ENCODE measurements around the gene HLA-DOB. TPM values are rescaled to one million over a fixed set of nuclear protein-coding genes. Genes with fewer than 3 reads are reported as not detected.
"Not testable (repeated sequence)": the region's sequence is repeated elsewhere in the genome, so short reads cannot be mapped to it uniquely, and the experiment has no call there.

HLA-DOB gene
- total RNA-seq, 6 experiments from 2014 or later, result 0.16 to 0.20 TPM; not detected in 4

GRCh38 chr6:32790306-32790705 is 26.5 kb downstream of the HLA-DOB start:
- Histone ChIP-seq H3K4me3 (no peak overlapping the region), H3K27ac (no peak overlapping the region), H3K4me1 (no peaks in the 10 kb centered on the region), H3K36me3 (no peaks in the 10 kb centered on the region), H3K27me3 (no peaks in the 10 kb centered on the region), H3K9me3 (no peaks in the 10 kb centered on the region)
- no peak for ATAC-seq
- DNase-seq, result no peak
- TF ChIP-seq POLR2A (IDR thresholded peaks at IDR 0.05) (no peak), CTCF (IDR thresholded peaks at IDR 0.05) (no peak)
- WGBS (ENCODE audit: insufficient coverage, low coverage, low lambda C conversion rate, missing lambda C conversion rate), result 52% methylated on average over 2 of the region's 2 CpGs
- intact Hi-C loops (cut with DNase I), result loop anchor here in 1 of 2 donors (10.0 kb wide), 1 partner anchor 376 kb away; no protein-coding TSS in a partner anchor

- no peak for DNase-seq
- no peaks in the 10 kb centered on the region for H3K27me3 ChIP-seq
- H3K4me1 ChIP-seq, result no peaks in the 10 kb centered on the region
- H3K27ac ChIP-seq, result no peak overlapping the region
- WGBS (ENCODE audit: insufficient coverage, low coverage, low lambda C conversion rate, missing lambda C conversion rate), result 20% methylated on average over 5 of the region's 5 CpGs
- no peak overlapping the region for H3K4me3 ChIP-seq
- intact Hi-C loops (cut with DNase I), result no loop called here
- H3K36me3 ChIP-seq, result no peaks in the 10 kb centered on the region
- ATAC-seq, result peak; percentile 84 to 97 (median 95)
- H3K9me3 ChIP-seq, result no peaks in the 10 kb centered on the region
- TF ChIP-seq CTCF (IDR thresholded peaks at IDR 0.05), result peak; percentile 56 to 80 (median 66)
- no peak for TF ChIP-seq POLR2A (IDR thresholded peaks at IDR 0.05)
Observed at GRCh38 chr6:32785781-32786533, 30.8 kb downstream of the HLA-DOB start.

- intact Hi-C loops (cut with DNase I), result not testable (repeated sequence)
Observed at GRCh38 chr6:32782923-32783322, 33.9 kb downstream of the HLA-DOB start.

GRCh38 chr6:32779036-32779435 is 37.8 kb downstream of the HLA-DOB start:
- Histone ChIP-seq H3K4me3 (no peak overlapping the region), H3K27me3 (no peaks in the 10 kb centered on the region), H3K27ac (no peak overlapping the region), H3K36me3 (no peaks in the 10 kb centered on the region), H3K9me3 (no peaks in the 10 kb centered on the region), H3K4me1 (no peaks in the 10 kb centered on the region)
- DNase-seq (no peak), ATAC-seq (no peak)
- TF ChIP-seq POLR2A (IDR thresholded peaks at IDR 0.05) (no peak), CTCF (IDR thresholded peaks at IDR 0.05) (no peak)
- intact Hi-C loops (cut with DNase I), result no loop called here

More at GRCh38 chr6:32782923-32783322, 33.9 kb downstream of the HLA-DOB start:
- H3K9me3 ChIP-seq, DNase-seq, H3K27ac ChIP-seq, H3K27me3 ChIP-seq, ATAC-seq, H3K4me3 ChIP-seq, H3K4me1 ChIP-seq, H3K36me3 ChIP-seq: not testable (repeated sequence)

- ATAC-seq, result no peak
- no peak for DNase-seq
- TF ChIP-seq CTCF (IDR thresholded peaks at IDR 0.05) (no peak), POLR2A (IDR thresholded peaks at IDR 0.05) (no peak)
- WGBS (ENCODE audit: insufficient coverage, low coverage, low lambda C conversion rate, missing lambda C conversion rate), result 40% methylated on average over 1 of the region's 1 CpG
- Histone ChIP-seq H3K36me3 (no peaks in the 10 kb centered on the region), H3K4me3 (no peak overlapping the region), H3K9me3 (no peaks in the 10 kb centered on the region), H3K4me1 (no peaks in the 10 kb centered on the region), H3K27ac (no peak overlapping the region), H3K27me3 (no peaks in the 10 kb centered on the region)
- intact Hi-C loops (cut with DNase I), result no loop called here
Observed at GRCh38 chr6:32775071-32775470, 41.7 kb downstream of the HLA-DOB start.
